SJCRH30 (cell line): ENCODE measurements around the gene PSMD10. TPM values are rescaled to one million over a fixed set of nuclear protein-coding genes. Genes with fewer than 3 reads are reported as not detected.

Source experiments
- DNase-seq, 2 experiments: peaks; one replicate each; pipeline ENCODE4 v3.0.0-alpha.2; 2015 to 2020
- H3K27ac ChIP-seq: fragments of 250-450 bp; sonication (Bioruptor Pico); 2 replicates; pipeline ENCODE4 v1.5.1; 2020; ENCODE audit warnings: mild to moderate bottlenecking, moderate library complexity
- H3K27me3 ChIP-seq: fragments of 250-450 bp; sonication (Bioruptor Pico); 2 replicates; pipeline ENCODE4 v1.5.1; 2020; ENCODE audit warnings: mild to moderate bottlenecking, moderate library complexity
- H3K36me3 ChIP-seq: fragments of 250-450 bp; sonication (Bioruptor Pico); 2 replicates; pipeline ENCODE4 v1.5.1; 2020; ENCODE audit warnings: mild to moderate bottlenecking, moderate library complexity
- H3K4me1 ChIP-seq: fragments of 250-450 bp; sonication (Bioruptor Pico); 2 replicates; pipeline ENCODE4 v1.5.1; 2020; ENCODE audit warnings: mild to moderate bottlenecking, moderate library complexity
- H3K4me3 ChIP-seq: fragments of 250-450 bp; sonication (Bioruptor Pico); 2 replicates; pipeline ENCODE4 v1.5.1; 2020; ENCODE audit warnings: mild to moderate bottlenecking, moderate library complexity
- H3K9me3 ChIP-seq: fragments of 250-450 bp; sonication (Bioruptor Pico); replicated peaks from 2 replicates; pipeline ENCODE4 v1.5.1; 2020; ENCODE audit warnings: mild to moderate bottlenecking, moderate library complexity
- total RNA-seq: library from RNA; depleted of rRNA; stranded (reverse); fragments of >200 nt; shearing (Covaris generic); gene quantifications from 2 replicates; pipeline ENCODE4 v1.2.3, GENCODE V29; 2014; rRNA removed

The PSMD10 gene
- total RNA-seq, 1 experiment from 2014 or later, result 108 TPM

- H3K9me3 ChIP-seq, result no peaks in the 10 kb centered on the region
- no peaks in the 10 kb centered on the region for H3K27me3 ChIP-seq
- no peak for DNase-seq
- H3K36me3 ChIP-seq, result no peaks in the 10 kb centered on the region
- H3K4me1 ChIP-seq, result no peaks in the 10 kb centered on the region; the same call in 1 of the 2 replicates
- no peak overlapping the region for H3K4me3 ChIP-seq
- H3K27ac ChIP-seq, result no peak overlapping the region
These were observed 41.7 kb downstream of the PSMD10 start for GRCh38 chrX:108049649-108050048.

GRCh38 chrX:108044554-108045256 lies 46.6 kb downstream of the PSMD10 start, which contains the start of gene VSIG1:
Gene VSIG1 (plus strand): TSS chrX:108045065. CDS start chrX:108045131, 66 bp downstream.
- Histone ChIP-seq H3K27me3 (no peaks in the 10 kb centered on the region), H3K27ac (no peak within 1 kb of the TSS), H3K4me1 (no peaks in the 10 kb centered on the region), H3K9me3 (no peaks in the 10 kb centered on the region), H3K36me3 (no peaks in the 10 kb centered on the region), H3K4me3 (no peak within 1 kb of the TSS)
- DNase-seq, result no peak

- H3K27ac ChIP-seq, result no peak overlapping the region
- H3K4me3 ChIP-seq, result no peak overlapping the region
- no peak for DNase-seq
- no peaks in the 10 kb centered on the region for H3K9me3 ChIP-seq
- no peaks in the 10 kb centered on the region for H3K36me3 ChIP-seq
- H3K27me3 ChIP-seq, result no peaks in the 10 kb centered on the region
- H3K4me1 ChIP-seq, result no peaks in the 10 kb centered on the region
These were observed 54.9 kb downstream of the PSMD10 start for GRCh38 chrX:108036298-108036973.

- H3K4me3 ChIP-seq, result no peak overlapping the region
- H3K4me1 ChIP-seq, result no peaks in the 10 kb centered on the region
- no peak for DNase-seq
- no peaks in the 10 kb centered on the region for H3K27me3 ChIP-seq
- no peaks in the 10 kb centered on the region for H3K9me3 ChIP-seq
- H3K36me3 ChIP-seq, result no peaks in the 10 kb centered on the region
- no peak overlapping the region for H3K27ac ChIP-seq
These were observed 56.6 kb downstream of the PSMD10 start for GRCh38 chrX:108034725-108035124.

Other genes starting within 250 kb of the PSMD10 start
- gene TEX13B, start 109.2 kb downstream of the PSMD10 start, total RNA-seq, result not detected in 2 replicates
- 0.12 and 0.13 TPM in 2 replicates for gene VSIG1, start 46.5 kb downstream of the PSMD10 start, total RNA-seq
- 7.1 and 7.5 TPM in 2 replicates for gene ATG4A, start 236 bp upstream of the PSMD10 start, total RNA-seq